HepG2 (cell line): ENCODE results near the gene LSM14B. TPM values are rescaled to one million over a fixed set of nuclear protein-coding genes. Genes with fewer than 3 reads are reported as not detected.

Experiments used
- HNF4G ChIP-seq, 2 experiments: sonication (generic) in 1 of 2; formaldehyde crosslinking in 1 of 2; IDR thresholded peaks; 2 replicates each; pipeline versions ENCODE4 v1.4.0 to v1.6.1; 2011 to 2020; ENCODE audit warnings: borderline replicate concordance in 2 of 2, low read depth in 2 of 2, mild to moderate bottlenecking in 2 of 2, low read length in 1 of 2, missing genetic modification reagents in 1 of 2, moderate library complexity in 1 of 2
- MAFK ChIP-seq, 2 experiments: IDR thresholded peaks in 1 of 2; conservative IDR thresholded peaks in 1 of 2; 2 replicates each; pipeline ENCODE4 v1.6.1; 2011; ENCODE audit warnings: improper control_type of control experiment in 2 of 2, low read length in 2 of 2
- SIN3B ChIP-seq: fragments of 150-350 bp; IDR thresholded peaks from 2 replicates; pipeline ENCODE4 v1.6.1; 2014; ENCODE audit warnings: low read length
- YEATS2 ChIP-seq: sonication (generic); formaldehyde crosslinking; IDR thresholded peaks from 2 replicates; pipeline ENCODE4 v1.4.0; 2020; ENCODE audit warnings: missing genetic modification reagents, borderline replicate concordance
- ZBTB46 ChIP-seq: sonication (generic); formaldehyde crosslinking; IDR thresholded peaks from 2 replicates; pipeline ENCODE4 v1.4.0; 2020; ENCODE audit warnings: mild to moderate bottlenecking, missing genetic modification reagents, borderline replicate concordance
- ZNF18 ChIP-seq: sonication (generic); formaldehyde crosslinking; IDR thresholded peaks from 2 replicates; pipeline ENCODE4 v1.8.0; 2022; ENCODE audit warnings: mild to moderate bottlenecking, missing genetic modification reagents; ENCODE audit not compliant: insufficient replicate concordance
- ZNF263 ChIP-seq: sonication (generic); formaldehyde crosslinking; IDR thresholded peaks from 2 replicates; pipeline ENCODE4 v1.4.0; 2020; ENCODE audit warnings: missing genetic modification reagents
- ZNF383 ChIP-seq: sonication (generic); formaldehyde crosslinking; IDR thresholded peaks from 2 replicates; pipeline ENCODE4 v1.4.0; 2020; ENCODE audit warnings: missing genetic modification reagents, mild to moderate bottlenecking, borderline replicate concordance
- ZNF564 ChIP-seq: sonication (generic); formaldehyde crosslinking; IDR thresholded peaks from 2 replicates; pipeline ENCODE4 v1.8.1; 2023; ENCODE audit warnings: mild to moderate bottlenecking, missing genetic modification reagents
- ZNF569 ChIP-seq: sonication (generic); formaldehyde crosslinking; IDR thresholded peaks from 2 replicates; pipeline ENCODE4 v1.5.0; 2020; ENCODE audit warnings: mild to moderate bottlenecking, missing genetic modification reagents, moderate library complexity, borderline replicate concordance
- ZNF598 ChIP-seq: sonication (generic); formaldehyde crosslinking; IDR thresholded peaks from 2 replicates; pipeline ENCODE4 v1.5.1; 2020; ENCODE audit warnings: mild to moderate bottlenecking, missing genetic modification reagents, borderline replicate concordance
- ZNF619 ChIP-seq: sonication (generic); formaldehyde crosslinking; IDR thresholded peaks from 2 replicates; pipeline ENCODE4 v1.4.0; 2020; ENCODE audit warnings: mild to moderate bottlenecking, missing genetic modification reagents
- ZSCAN25 ChIP-seq: sonication (generic); formaldehyde crosslinking; IDR thresholded peaks from 2 replicates; pipeline ENCODE4 v1.8.0; 2022; ENCODE audit warnings: mild to moderate bottlenecking, missing genetic modification reagents
- polyA plus RNA-seq, 8 experiments: library from polyadenylated mRNA; depleted of rRNA in 3 of 8; stranded (reverse) in 7 of 8; unstranded in 1 of 8; fragments of >200 nt; fragmentation: Illumina TruSeq in 4 of 8; extraction: Trizol in 4 of 8; gene quantifications; 2 replicates each; pipeline versions ENCODE4 v1.2.1 to v1.2.3, GENCODE V29; 2011 to 2016; ENCODE audit warnings: low read depth in 4 of 8, missing spikeins in 1 of 8, mixed read lengths in 1 of 8; ENCODE audit not compliant: insufficient read depth in 1 of 8
- total RNA-seq, 5 experiments: library from RNA; depleted of rRNA; stranded (reverse); fragments of >200 nt; fragmentation: Illumina TruSeq; extraction: Trizol; gene quantifications; 2 replicates each; pipeline ENCODE4 v1.2.3, GENCODE V29; 2016; ENCODE audit warnings: low read depth in 1 of 5
- TF ChIP-seq, protein P1 (sequence below): sonication (generic); formaldehyde crosslinking; IDR thresholded peaks from 2 replicates; pipeline ENCODE4 v1.5.1; 2020; ENCODE audit warnings: mild to moderate bottlenecking, missing genetic modification reagents
- TF ChIP-seq, protein P2 (sequence below): sonication (generic); formaldehyde crosslinking; IDR thresholded peaks from 2 replicates; pipeline ENCODE4 v1.5.0; 2020; ENCODE audit warnings: mild to moderate bottlenecking, missing genetic modification reagents
- TF ChIP-seq, protein P3 (sequence below): IDR thresholded peaks from 2 replicates; pipeline ENCODE4 v1.6.1; 2016; ENCODE audit warnings: low read depth, borderline replicate concordance
- TF ChIP-seq, protein P4 (sequence below): fragments of 450-650 bp; IDR thresholded peaks from 2 replicates; pipeline ENCODE4 v1.6.1; 2017; ENCODE audit warnings: mild to moderate bottlenecking

The LSM14B gene
- total and polyA plus RNA-seq, 2 of the 13 experiments (the other 11 are each of a cell fraction or from before 2014, with no cell fraction given), result 43.3 to 79.2 TPM

- TF ChIP-seq, protein P1, sequence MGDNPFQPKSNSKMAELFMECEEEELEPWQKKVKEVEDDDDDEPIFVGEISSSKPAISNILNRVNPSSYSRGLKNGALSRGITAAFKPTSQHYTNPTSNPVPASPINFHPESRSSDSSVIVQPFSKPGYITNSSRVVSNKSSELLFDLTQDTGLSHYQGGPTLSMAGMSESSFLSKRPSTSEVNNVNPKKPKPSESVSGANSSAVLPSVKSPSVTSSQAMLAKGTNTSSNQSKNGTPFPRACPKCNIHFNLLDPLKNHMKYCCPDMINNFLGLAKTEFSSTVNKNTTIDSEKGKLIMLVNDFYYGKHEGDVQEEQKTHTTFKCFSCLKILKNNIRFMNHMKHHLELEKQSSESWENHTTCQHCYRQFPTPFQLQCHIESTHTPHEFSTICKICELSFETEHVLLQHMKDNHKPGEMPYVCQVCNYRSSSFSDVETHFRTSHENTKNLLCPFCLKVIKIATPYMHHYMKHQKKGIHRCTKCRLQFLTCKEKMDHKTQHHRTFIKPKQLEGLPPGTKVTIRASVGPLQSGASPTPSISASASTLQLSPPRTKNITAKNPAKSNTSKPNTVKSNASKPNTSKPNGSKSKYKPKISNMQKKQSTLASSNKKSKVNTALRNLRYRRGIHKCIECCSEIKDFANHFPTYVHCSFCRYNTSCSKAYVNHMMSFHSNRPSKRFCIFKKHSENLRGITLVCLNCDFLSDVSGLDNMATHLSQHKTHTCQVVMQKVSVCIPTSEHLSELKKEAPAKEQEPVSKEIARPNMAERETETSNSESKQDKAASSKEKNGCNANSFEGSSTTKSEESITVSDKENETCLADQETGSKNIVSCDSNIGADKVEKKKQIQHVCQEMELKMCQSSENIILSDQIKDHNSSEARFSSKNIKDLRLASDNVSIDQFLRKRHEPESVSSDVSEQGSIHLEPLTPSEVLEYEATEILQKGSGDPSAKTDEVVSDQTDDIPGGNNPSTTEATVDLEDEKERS (CRISPR knock-in tag), result no peak
- TF ChIP-seq SIN3B, result no peak
- 0 out of 2 replicates have a peak, but pooled peaks have one; percentile 42 for TF ChIP-seq ZNF619 (CRISPR knock-in tag)
- TF ChIP-seq, protein P2, sequence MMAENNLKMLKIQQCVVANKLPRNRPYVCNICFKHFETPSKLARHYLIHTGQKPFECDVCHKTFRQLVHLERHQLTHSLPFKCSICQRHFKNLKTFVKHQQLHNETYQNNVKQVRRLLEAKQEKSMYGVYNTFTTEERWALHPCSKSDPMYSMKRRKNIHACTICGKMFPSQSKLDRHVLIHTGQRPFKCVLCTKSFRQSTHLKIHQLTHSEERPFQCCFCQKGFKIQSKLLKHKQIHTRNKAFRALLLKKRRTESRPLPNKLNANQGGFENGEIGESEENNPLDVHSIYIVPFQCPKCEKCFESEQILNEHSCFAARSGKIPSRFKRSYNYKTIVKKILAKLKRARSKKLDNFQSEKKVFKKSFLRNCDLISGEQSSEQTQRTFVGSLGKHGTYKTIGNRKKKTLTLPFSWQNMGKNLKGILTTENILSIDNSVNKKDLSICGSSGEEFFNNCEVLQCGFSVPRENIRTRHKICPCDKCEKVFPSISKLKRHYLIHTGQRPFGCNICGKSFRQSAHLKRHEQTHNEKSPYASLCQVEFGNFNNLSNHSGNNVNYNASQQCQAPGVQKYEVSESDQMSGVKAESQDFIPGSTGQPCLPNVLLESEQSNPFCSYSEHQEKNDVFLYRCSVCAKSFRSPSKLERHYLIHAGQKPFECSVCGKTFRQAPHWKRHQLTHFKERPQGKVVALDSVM (CRISPR knock-in tag), result 0 out of 2 replicates have a peak, but pooled peaks have one; percentile 9
- TF ChIP-seq, protein P3, sequence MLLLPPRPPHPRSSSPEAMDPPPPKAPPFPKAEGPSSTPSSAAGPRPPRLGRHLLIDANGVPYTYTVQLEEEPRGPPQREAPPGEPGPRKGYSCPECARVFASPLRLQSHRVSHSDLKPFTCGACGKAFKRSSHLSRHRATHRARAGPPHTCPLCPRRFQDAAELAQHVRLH, result no peak
- no peak for TF ChIP-seq ZNF18
- TF ChIP-seq ZNF569, result no peak
- no peak for TF ChIP-seq ZNF598 (CRISPR knock-in tag)
- TF ChIP-seq ZBTB46 (CRISPR knock-in tag), result no peak
- TF ChIP-seq ZNF263, result peak; percentile 85
- TF ChIP-seq HNF4G (IDR thresholded peaks at IDR 0.05; ENCODE audit: borderline replicate concordance, low read depth, low read length), result no peak
- no peak for TF ChIP-seq HNF4G (CRISPR knock-in tag; IDR thresholded peaks at IDR 0.05; ENCODE audit: borderline replicate concordance, low read depth)
- TF ChIP-seq, protein P4, sequence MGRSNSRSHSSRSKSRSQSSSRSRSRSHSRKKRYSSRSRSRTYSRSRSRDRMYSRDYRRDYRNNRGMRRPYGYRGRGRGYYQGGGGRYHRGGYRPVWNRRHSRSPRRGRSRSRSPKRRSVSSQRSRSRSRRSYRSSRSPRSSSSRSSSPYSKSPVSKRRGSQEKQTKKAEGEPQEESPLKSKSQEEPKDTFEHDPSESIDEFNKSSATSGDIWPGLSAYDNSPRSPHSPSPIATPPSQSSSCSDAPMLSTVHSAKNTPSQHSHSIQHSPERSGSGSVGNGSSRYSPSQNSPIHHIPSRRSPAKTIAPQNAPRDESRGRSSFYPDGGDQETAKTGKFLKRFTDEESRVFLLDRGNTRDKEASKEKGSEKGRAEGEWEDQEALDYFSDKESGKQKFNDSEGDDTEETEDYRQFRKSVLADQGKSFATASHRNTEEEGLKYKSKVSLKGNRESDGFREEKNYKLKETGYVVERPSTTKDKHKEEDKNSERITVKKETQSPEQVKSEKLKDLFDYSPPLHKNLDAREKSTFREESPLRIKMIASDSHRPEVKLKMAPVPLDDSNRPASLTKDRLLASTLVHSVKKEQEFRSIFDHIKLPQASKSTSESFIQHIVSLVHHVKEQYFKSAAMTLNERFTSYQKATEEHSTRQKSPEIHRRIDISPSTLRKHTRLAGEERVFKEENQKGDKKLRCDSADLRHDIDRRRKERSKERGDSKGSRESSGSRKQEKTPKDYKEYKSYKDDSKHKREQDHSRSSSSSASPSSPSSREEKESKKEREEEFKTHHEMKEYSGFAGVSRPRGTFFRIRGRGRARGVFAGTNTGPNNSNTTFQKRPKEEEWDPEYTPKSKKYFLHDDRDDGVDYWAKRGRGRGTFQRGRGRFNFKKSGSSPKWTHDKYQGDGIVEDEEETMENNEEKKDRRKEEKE, result no peak
- TF ChIP-seq YEATS2 (CRISPR knock-in tag), result no peak
- no peak for TF ChIP-seq MAFK (conservative IDR thresholded peaks at IDR 0.05 in 1 of 2, IDR thresholded peaks at IDR 0.05 in 1 of 2; ENCODE audit: low read length in 2 of 2)
- TF ChIP-seq ZNF564, result no peak
- no peak for TF ChIP-seq ZSCAN25 (CRISPR knock-in tag)
- TF ChIP-seq ZNF383, result no peak
These were observed 4.6 kb upstream of the LSM14B start (continued) for GRCh38 chr20:62117658-62118057.
